GM18951 (cell line): ENCODE measurements around the gene ZRANB1.

ENCODE experiments used
- POLR2A ChIP-seq: IDR thresholded peaks from 4 replicates; pipeline ENCODE4 v1.6.1; 2011; ENCODE audit warnings: mild to moderate bottlenecking; ENCODE audit not compliant: insufficient read length, insufficient read depth; ENCODE audit errors: extremely low read depth
- in situ Hi-C: fragments of 300-500 bp; cut with MboI; formaldehyde crosslinking; loops from one replicate; pipeline ENCODE4 v1.12.0; 2022; ENCODE audit warnings: low sequenced_read_pairs, mixed read lengths, inconsistent platforms; ENCODE audit not compliant: unreplicated experiment

The ZRANB1 gene

DNA sequence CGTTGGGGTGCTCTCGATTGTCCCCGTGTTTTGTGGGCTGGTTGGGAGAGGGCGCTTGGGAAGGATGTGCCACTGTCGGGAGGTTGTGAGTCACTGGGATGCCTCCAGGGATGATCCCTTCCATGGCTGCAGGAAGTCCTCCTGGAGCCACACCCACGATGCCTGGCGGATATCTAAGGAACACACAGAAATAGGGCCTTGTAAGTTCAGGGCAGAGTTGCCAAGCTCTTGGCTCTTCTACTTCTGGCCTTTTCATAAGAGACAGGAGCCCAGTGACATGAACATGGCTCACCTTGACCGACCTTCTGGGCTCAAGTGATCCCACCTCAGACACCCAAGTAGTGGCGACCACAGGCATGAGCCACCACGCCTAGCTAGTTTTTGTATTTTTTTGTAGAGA lies 47.6 kb downstream of the ZRANB1 start:
- no peak for TF ChIP-seq POLR2A
- in situ Hi-C loops = no loop called here

DNA sequence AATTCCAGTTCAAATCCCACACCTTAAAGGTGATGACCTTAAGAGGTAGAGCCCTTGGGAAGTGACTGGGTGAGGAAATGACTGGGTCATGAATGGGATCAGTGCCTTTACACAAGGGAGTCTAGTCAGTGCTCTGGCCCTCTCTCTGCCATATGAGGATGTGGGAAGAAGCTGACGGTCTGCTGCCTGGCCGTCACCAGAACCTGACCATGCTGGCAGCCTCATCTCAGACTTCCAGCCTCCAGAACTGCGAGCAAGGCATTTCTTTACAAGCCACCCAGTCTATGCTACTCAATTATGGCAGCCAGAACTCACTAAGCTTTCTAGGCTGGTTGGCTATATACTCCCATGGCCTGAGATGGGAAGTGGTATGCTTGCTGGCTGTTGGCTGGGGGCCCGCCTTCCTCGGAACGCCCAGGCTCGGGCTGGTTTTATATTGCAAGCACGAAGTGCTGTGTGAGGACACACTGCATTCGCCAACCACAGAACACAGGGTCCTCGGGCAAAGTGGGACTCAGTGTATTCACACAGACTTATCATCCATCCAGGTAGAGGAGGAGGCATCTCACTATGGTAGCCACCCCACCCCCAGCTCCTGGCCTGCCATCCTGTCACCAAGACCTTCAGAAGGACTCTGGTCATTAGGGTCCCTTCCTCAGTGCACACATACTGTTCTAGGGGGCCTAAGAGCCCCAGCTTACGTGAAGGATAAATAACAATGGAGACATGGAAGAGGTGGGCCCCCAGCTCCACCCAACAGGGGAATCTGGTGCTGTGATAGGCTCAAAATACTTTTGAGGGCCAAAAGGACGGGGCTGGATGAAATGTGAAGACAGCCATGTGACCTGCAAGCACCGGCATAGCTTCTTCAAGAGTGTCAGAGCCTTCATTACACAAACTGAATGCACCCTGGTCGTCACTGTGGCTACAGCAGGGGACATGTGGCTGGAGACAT lies 49.0 kb downstream of the ZRANB1 start:
- in situ Hi-C loops = no loop called here

DNA sequence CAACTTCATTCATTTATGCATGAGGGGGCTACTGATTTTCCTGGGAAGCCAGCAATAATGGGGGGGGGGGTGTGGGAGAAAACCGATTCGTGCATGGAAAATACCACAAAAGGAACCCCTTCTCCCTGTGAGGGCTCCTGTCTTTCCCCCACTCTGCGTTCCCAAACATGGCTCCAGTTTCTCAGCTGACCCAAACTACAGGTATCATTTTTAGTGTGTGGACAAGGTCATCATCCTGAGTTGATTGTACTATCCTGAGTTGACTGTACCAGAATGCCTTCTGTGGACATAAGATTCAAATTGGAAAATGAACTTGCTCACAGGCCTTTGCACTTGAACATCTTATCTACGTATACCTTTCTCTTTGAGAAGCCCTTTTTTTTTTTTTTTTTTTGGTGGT lies 49.9 kb downstream of the ZRANB1 start:
- TF ChIP-seq POLR2A = no peak
- in situ Hi-C loops = no loop called here

More for the DNA sequence above, 49.0 kb downstream of the ZRANB1 start:
- no peak for TF ChIP-seq POLR2A

DNA sequence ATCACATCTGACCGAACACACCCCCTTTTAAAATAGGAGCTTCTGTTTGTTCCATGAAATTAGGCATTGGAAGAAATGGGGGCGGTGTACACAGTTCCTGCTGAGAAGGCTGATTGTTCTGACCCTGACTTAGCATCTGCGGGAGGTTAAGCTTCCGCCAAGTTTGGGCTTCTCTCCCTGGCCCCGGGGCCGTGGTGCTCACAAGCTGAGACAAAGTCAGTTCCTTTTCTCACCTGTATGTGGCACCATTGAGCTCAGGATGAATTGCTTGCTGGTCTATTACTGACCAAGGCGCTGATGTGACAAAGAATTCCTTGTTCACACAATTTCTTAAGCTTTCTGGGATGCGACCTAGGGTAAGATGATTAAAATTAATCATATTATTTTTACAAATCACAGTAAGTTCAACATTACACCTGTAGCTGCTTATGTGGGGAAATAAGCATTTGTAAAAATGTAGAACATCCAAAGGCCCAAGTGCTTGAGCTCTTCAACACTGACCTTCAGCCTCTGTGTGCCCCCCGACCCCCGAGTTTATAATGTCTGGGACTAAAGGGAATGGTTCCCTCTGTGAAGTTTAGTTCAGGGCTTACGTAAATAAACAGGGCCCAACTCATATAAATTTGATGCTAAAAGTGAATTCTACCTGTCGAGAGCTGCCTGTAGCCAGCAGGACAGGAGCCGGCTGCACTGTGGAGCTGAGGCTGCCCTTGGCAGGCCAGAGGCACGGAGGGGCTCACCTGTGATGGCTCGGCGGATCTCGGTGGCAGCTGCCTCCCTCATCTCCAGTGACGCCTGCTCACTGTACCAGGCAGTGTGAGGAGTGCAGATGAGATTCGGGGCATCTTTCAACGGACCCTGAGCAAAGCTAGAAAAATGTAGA lies 50.8 kb downstream of the ZRANB1 start:
- in situ Hi-C loops = no loop called here
- no peak for TF ChIP-seq POLR2A

DNA sequence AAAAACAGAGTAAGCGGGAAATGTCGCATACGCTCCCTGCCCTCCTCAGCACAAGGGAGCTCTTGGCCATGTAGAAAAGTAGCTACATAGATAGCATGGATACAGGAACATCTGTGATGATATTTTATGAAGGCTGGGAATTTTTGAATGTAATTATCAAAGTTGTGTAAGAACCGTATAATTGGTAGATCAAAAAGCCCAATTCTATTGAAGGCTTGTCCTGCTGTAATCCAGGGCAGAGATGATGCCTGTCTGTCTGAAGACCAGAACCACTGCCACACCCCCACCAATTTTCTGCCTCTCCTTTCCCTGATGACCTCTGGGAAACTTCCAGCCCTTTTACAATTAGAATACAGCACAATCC lies 51.4 kb downstream of the ZRANB1 start:
- in situ Hi-C loops = no loop called here
- TF ChIP-seq POLR2A = no peak

DNA sequence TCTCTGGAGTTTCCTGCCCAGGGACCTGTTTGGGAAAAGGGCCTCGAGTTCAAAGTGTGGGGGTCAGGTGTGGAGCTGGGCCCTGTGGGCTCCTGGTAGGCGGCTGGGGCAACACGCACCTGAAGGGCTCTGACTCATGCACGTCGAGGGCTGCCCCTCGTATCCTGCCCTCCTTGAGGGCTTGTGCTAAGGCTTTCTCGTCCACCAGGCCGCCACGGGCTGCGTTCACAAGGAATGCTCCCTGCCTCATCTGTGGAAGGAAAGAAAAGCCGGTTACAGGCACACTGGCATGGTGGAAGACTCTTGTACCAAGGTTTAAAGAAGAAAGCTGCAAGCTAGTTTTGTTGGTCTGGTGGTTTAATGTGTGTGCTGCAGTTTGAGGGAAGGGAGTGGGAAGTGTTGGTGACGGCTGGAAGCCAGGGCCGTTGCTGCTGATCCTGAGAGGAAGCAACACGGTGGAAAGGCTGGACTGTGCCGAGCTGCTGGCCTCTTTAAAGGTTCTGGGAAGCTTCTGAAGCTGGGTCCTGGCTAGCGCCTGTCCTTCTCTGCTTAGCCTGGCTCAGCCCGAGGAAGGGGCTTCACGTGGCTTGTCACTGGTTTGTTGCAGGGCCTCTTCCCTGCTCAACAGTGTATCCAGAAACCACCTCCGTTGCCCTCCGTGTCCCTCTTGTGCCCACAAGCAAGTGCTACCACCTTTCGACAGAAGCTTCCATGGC lies 52.0 kb downstream of the ZRANB1 start:
- in situ Hi-C loops = no loop called here
- TF ChIP-seq POLR2A = no peak

DNA sequence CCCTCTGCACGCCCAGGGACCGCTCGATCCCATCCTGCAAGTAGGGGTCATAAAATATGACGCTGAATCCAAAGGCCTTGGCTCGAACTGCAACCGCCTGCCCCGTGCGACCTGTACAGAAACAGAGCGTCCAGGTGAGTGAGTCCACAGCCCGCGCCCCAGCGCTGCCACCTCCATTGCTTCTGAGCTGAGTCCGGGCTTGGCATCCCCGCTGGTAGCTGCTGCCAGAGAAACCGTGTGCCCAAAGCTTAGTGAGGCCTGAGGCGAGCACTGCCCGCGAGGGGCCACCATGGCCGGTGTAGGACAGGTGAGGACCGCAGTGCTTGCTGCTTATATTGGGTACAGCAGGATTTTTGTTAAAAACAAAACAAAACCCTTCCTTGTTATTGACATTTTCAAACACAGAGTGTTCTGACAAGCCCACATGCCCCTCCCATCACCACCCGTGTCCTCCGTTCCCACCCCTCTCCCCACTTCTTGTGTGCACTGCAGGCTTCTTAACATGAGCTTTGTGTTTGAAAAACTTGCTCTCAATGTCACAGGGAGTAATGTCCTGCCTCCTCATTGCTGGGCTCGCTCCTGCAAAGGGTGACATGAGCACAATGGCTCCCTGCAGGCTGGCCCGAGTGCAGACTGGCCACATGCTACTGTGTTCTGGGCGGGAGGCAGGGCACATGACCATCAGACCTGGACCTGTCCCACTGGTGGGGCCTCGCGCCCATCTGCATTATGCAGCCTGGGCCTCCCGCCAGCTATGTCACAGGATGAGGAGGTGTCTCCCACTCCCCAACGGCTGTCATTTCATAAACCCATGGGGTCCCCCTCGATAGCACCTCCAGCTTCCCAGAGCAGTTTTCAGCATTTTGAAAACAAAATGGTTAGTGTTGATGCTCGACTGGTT lies 52.9 kb downstream of the ZRANB1 start:
- in situ Hi-C loops = no loop called here
- no peak for TF ChIP-seq POLR2A

DNA sequence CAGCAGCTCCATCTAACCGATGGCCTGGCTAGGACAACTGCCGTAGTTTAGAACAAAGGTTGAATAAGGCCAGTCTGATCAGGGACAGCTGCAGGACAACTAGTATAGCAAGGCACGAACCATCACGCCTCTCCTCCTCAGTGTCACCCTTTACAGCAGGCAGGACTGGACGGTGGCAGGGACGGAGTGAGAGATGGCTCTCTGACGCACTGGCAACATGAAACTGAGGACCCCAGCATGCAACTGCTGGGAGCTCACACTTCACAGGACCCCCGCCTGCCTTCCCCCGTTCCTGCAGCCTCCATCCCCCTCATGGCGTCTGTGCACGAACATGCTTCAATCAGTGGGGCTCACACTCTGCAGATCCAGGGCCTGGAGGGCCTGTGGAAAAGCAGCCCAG lies 53.7 kb downstream of the ZRANB1 start:
- no peak for TF ChIP-seq POLR2A
- in situ Hi-C loops = no loop called here

DNA sequence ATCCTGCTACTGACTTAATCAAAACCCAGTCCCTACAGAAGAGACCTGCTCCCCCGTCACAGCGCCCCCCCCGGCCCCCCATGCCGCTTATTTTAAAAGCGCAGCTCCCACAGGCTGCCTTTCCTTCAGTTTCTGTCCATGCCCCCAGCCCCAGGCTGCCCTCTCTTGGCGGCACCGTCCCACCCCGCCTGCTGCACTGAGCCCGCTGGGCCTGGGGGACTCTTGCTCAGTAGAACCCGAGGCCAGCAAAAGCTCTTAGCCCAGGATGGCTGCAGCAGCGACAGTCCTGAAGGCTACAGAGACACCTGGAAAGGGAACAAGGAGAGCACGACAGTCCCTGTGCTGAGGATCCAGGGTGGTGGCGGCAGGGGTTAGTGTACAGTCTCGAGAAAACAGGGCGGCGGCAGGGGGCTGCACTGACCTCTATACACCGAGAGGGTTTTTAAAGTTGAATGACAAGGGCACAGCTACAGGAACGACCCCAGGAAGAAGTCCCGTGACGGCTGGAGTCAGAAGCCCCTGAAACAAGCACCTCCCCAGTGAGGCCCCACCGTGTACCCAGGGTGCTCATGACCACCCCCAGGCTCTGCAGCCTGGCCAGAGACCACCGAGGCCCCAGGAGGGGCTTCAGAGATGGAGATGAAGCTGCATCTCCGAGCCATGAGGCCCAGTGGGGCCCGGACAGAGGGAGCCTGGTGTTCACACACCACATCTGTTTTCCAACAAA lies 54.4 kb downstream of the ZRANB1 start:
- in situ Hi-C loops = no loop called here
- TF ChIP-seq POLR2A = no peak

DNA sequence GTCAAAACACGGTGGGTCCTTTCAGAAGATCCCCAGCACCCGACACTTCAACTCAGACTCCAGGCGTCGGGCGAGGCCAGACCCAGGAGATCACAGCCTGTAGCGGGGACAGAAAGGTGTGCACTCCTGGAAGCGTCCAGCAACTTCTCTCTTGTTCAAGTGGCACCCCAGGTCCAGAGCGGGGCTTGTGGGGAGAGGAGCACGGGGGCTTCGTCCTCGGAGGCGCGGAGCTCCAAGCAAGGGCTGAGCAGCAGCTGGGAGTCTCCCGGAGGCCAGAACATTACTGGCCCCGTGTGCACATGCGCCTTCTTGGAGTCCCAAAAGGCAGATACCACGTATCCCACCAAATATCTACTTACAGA lies 54.9 kb downstream of the ZRANB1 start:
- in situ Hi-C loops = no loop called here
- no peak for TF ChIP-seq POLR2A

DNA sequence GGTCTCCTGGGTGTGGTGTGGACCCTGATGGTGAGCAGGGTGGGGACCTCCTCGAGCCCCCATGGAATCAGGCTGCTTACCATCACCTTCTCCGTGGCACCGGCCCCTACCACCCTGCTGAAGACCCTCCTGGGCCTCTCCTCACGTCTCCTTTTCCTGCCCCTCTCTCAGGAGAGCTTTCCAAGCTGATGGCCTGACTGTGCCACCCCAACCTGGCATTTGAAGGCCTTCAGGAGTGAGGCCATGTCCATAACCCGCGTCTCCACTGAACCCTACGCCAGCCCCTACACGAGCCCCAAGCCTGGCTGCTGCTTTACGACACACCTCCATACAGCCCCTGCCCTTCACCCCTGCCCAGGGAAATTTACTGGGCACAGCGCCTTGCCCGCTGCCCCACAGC lies 55.4 kb downstream of the ZRANB1 start:
- no peak for TF ChIP-seq POLR2A
- in situ Hi-C loops = no loop called here
